ENCODE results near the gene SFMBT2.

The SFMBT2 gene

DNA sequence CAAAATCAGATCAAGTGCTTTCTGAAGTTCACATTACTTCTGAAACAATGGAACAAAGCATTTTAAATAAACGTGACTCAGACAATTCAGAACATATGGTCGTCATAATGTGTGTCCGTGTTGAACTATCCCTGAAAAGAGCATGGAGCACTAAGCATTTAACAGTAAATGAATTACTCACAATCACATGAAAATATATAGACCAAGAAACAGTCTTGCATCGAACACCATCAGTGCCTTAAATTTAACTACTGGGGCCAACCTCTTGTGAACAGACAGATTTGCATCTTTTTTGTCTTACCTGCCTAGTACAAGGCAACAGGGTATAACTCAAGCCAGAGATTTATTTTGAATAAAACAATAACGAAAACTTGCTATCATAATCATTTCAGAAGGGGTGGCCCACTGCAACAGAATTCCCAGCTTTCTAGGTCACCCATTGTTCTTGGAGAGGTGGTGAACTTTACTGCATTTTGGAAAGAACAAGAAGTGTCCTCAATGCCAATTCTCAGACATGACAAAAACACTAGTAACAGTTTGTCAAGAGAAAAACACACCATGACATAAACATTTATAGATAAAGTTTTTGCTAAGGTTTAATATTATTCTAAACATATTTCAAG is 293.5 kb downstream of the SFMBT2 start:
- no peak for TF ChIP-seq EZH2phosphoT487 (IDR thresholded peaks at IDR 0.05; ENCODE audit: borderline replicate concordance, low read length)
- no peak for TF ChIP-seq CTCF (IDR thresholded peaks at IDR 0.05; ENCODE audit: low read depth, low read length, poor library complexity, severe bottlenecking)
- Histone ChIP-seq H3K9me3 (ENCODE audit: control insufficient read depth, insufficient read depth, low read length) (no peaks in the 10 kb centered on the region), H3K36me3 (ENCODE audit: control insufficient read depth, low read length) (no peaks in the 10 kb centered on the region), H3K4me3 (ENCODE audit: low read length) (no peak overlapping the region), H4K20me1 (ENCODE audit: control insufficient read depth, insufficient read depth, low read depth, low read length) (no peaks in the 10 kb centered on the region), H3K4me1 (ENCODE audit: control insufficient read depth, low read length) (peaks cover 7% of the 10 kb centered on the region), H3K9me2 (replicated peaks; ENCODE audit: control insufficient read depth, low read length) (no peaks in the 10 kb centered on the region), H3K79me2 (ENCODE audit: control insufficient read depth, low read length) (no peaks in the 10 kb centered on the region), H3K4me2 (ENCODE audit: low read length) (no peak overlapping the region), H3F3A (ENCODE audit: control insufficient read depth, insufficient read depth) (no peaks in the 10 kb centered on the region), H3K27ac (ENCODE audit: low read depth, low read length) (no peak overlapping the region), H3K27me3 (ENCODE audit: control insufficient read depth, low read length) (peaks cover 18% of the 10 kb centered on the region)

- Histone ChIP-seq H3K4me1 (ENCODE audit: control insufficient read depth, low read length) (no peaks in the 10 kb centered on the region), H3F3A (ENCODE audit: control insufficient read depth, insufficient read depth) (no peaks in the 10 kb centered on the region)
- TF ChIP-seq CTCF (IDR thresholded peaks at IDR 0.05; ENCODE audit: low read depth, low read length, poor library complexity, severe bottlenecking) (no peak), EZH2phosphoT487 (IDR thresholded peaks at IDR 0.05; ENCODE audit: borderline replicate concordance, low read length) (no peak)
Observed at GRCh38 chr10:7111561-7111960, 299.3 kb downstream of the SFMBT2 start.

DNA sequence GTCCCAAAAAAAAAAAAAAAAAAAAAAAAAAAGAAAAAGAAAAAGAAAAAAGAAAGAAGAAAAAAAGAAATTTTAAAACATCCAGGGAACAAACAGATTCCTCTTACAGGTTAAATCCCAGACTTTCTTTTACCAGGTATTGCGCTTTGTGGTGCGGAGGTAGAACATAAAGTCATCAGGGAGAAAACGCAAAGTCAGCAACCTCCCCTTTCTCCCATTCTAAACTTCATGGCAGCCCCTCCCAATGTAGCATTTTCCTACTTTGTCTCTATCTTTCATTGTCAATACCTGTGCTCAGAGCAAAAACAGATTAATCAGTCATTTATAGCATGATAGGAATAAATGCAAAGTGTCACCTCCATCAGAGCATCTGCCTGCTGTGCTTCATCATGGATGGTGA is 299.7 kb downstream of the SFMBT2 start:
- Histone ChIP-seq H3K4me3 (ENCODE audit: low read length) (no peak overlapping the region), H3K79me2 (ENCODE audit: control insufficient read depth, low read length) (no peaks in the 10 kb centered on the region), H3F3A (ENCODE audit: control insufficient read depth, insufficient read depth) (no peaks in the 10 kb centered on the region), H3K4me2 (ENCODE audit: low read length) (no peak overlapping the region), H3K27ac (ENCODE audit: low read depth, low read length) (no peak overlapping the region), H3K27me3 (ENCODE audit: control insufficient read depth, low read length) (peaks cover 7% of the 10 kb centered on the region; the same call in 1 of the 2 replicates), H4K20me1 (ENCODE audit: control insufficient read depth, insufficient read depth, low read depth, low read length) (no peaks in the 10 kb centered on the region), H3K9me3 (ENCODE audit: control insufficient read depth, insufficient read depth, low read length) (no peaks in the 10 kb centered on the region), H3K4me1 (ENCODE audit: control insufficient read depth, low read length) (no peaks in the 10 kb centered on the region), H3K9me2 (replicated peaks; ENCODE audit: control insufficient read depth, low read length) (no peaks in the 10 kb centered on the region), H3K36me3 (ENCODE audit: control insufficient read depth, low read length) (no peaks in the 10 kb centered on the region)
- TF ChIP-seq CTCF (IDR thresholded peaks at IDR 0.05; ENCODE audit: low read depth, low read length, poor library complexity, severe bottlenecking) = no peak
- no peak for TF ChIP-seq EZH2phosphoT487 (IDR thresholded peaks at IDR 0.05; ENCODE audit: borderline replicate concordance, low read length)

More at GRCh38 chr10:7111561-7111960, 299.3 kb downstream of the SFMBT2 start:
- Histone ChIP-seq H3K9me2 (replicated peaks; ENCODE audit: control insufficient read depth, low read length) (no peaks in the 10 kb centered on the region), H3K4me3 (ENCODE audit: low read length) (no peak overlapping the region), H3K9me3 (ENCODE audit: control insufficient read depth, insufficient read depth, low read length) (no peaks in the 10 kb centered on the region), H3K36me3 (ENCODE audit: control insufficient read depth, low read length) (no peaks in the 10 kb centered on the region), H4K20me1 (ENCODE audit: control insufficient read depth, insufficient read depth, low read depth, low read length) (no peaks in the 10 kb centered on the region), H3K79me2 (ENCODE audit: control insufficient read depth, low read length) (no peaks in the 10 kb centered on the region), H3K27me3 (ENCODE audit: control insufficient read depth, low read length) (peaks cover 11% of the 10 kb centered on the region), H3K27ac (ENCODE audit: low read depth, low read length) (no peak overlapping the region), H3K4me2 (ENCODE audit: low read length) (no peak overlapping the region)
